ENCODE data around the gene RAB34. TPM values are rescaled to one million over a fixed set of nuclear protein-coding genes. Genes with fewer than 3 reads are reported as not detected.
A peak's percentile ranks its signal among the peaks of the same experiment; 100 is the strongest.

Gene RAB34
- polyA plus RNA-seq, 2 of the 4 experiments (the other 2 are of a cell fraction), result 211 to 288 TPM

- TF ChIP-seq REST (IDR thresholded peaks at IDR 0.05) (no peak), CBX8 (IDR thresholded peaks at IDR 0.05) (no peak), RCOR1 (IDR thresholded peaks at IDR 0.05; ENCODE audit: low read depth, low read length) (no peak), EHMT2 (IDR thresholded peaks at IDR 0.05; ENCODE audit: low read depth) (no peak), ZFP36 (IDR thresholded peaks at IDR 0.05; ENCODE audit: borderline replicate concordance, partially characterized antibody) (no peak), KDM1A (IDR thresholded peaks at IDR 0.05; ENCODE audit: low read depth) (no peak), FOSL2 (IDR thresholded peaks at IDR 0.05) (no peak), FOSL2 (CRISPR knock-in tag; IDR thresholded peaks at IDR 0.05) (peak; percentile 39; the same call in 1 of the 2 replicates), HEYL (CRISPR knock-in tag; IDR thresholded peaks at IDR 0.05) (no peak), CHD4 (IDR thresholded peaks at IDR 0.05; ENCODE audit: borderline replicate concordance) (no peak), HOXB13 (CRISPR knock-in tag; IDR thresholded peaks at IDR 0.05; ENCODE audit: low read depth) (no peak), NFE2L2 (conservative IDR thresholded peaks at IDR 0.05; ENCODE audit: low read length) (no peak), BHLHE40 (IDR thresholded peaks at IDR 0.05; ENCODE audit: low read depth, low read length) (no peak), CTCF (IDR thresholded peaks at IDR 0.05) (no peak), EHF (CRISPR knock-in tag; IDR thresholded peaks at IDR 0.05) (no peak), USF2 (IDR thresholded peaks at IDR 0.05) (no peak), ESRRA (IDR thresholded peaks at IDR 0.05; ENCODE audit: borderline replicate concordance, low read length) (peak; percentile 72; the same call in 1 of the 2 replicates), NR3C1 (IDR thresholded peaks at IDR 0.05) (no peak), EP300 (IDR thresholded peaks at IDR 0.05) (0 out of 5 replicates have a peak, but pooled peaks of 1 of the 2 experiments have one; percentile 5), ZNF302 (CRISPR knock-in tag; IDR thresholded peaks at IDR 0.05) (no peak), E2F6 (IDR thresholded peaks at IDR 0.05; ENCODE audit: borderline replicate concordance, low read depth) (no peak), JUN (IDR thresholded peaks at IDR 0.05) (peak in 1 of 2 experiments; percentile 52; a peak in 2 of 5 replicates), CEBPB (IDR thresholded peaks at IDR 0.05) (no peak)
- TF ChIP-seq, protein P1, sequence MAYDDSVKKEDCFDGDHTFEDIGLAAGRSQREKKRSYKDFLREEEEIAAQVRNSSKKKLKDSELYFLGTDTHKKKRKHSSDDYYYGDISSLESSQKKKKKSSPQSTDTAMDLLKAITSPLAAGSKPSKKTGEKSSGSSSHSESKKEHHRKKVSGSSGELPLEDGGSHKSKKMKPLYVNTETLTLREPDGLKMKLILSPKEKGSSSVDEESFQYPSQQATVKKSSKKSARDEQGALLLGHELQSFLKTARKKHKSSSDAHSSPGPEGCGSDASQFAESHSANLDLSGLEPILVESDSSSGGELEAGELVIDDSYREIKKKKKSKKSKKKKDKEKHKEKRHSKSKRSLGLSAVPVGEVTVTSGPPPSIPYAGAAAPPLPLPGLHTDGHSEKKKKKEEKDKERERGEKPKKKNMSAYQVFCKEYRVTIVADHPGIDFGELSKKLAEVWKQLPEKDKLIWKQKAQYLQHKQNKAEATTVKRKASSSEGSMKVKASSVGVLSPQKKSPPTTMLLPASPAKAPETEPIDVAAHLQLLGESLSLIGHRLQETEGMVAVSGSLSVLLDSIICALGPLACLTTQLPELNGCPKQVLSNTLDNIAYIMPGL (CRISPR knock-in tag; IDR thresholded peaks at IDR 0.05; ENCODE audit: borderline replicate concordance), result no peak
- TF ChIP-seq, protein P2, sequence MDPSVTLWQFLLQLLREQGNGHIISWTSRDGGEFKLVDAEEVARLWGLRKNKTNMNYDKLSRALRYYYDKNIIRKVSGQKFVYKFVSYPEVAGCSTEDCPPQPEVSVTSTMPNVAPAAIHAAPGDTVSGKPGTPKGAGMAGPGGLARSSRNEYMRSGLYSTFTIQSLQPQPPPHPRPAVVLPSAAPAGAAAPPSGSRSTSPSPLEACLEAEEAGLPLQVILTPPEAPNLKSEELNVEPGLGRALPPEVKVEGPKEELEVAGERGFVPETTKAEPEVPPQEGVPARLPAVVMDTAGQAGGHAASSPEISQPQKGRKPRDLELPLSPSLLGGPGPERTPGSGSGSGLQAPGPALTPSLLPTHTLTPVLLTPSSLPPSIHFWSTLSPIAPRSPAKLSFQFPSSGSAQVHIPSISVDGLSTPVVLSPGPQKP (IDR thresholded peaks at IDR 0.05; ENCODE audit: low read depth, low read length), result no peak
- TF ChIP-seq, protein P3, sequence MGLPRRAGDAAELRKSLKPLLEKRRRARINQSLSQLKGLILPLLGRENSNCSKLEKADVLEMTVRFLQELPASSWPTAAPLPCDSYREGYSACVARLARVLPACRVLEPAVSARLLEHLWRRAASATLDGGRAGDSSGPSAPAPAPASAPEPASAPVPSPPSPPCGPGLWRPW (IDR thresholded peaks at IDR 0.05), result no peak
- TF ChIP-seq, protein P4, sequence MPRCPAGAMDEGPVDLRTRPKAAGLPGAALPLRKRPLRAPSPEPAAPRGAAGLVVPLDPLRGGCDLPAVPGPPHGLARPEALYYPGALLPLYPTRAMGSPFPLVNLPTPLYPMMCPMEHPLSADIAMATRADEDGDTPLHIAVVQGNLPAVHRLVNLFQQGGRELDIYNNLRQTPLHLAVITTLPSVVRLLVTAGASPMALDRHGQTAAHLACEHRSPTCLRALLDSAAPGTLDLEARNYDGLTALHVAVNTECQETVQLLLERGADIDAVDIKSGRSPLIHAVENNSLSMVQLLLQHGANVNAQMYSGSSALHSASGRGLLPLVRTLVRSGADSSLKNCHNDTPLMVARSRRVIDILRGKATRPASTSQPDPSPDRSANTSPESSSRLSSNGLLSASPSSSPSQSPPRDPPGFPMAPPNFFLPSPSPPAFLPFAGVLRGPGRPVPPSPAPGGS (IDR thresholded peaks at IDR 0.05), result no peak
- TF ChIP-seq, protein P5, sequence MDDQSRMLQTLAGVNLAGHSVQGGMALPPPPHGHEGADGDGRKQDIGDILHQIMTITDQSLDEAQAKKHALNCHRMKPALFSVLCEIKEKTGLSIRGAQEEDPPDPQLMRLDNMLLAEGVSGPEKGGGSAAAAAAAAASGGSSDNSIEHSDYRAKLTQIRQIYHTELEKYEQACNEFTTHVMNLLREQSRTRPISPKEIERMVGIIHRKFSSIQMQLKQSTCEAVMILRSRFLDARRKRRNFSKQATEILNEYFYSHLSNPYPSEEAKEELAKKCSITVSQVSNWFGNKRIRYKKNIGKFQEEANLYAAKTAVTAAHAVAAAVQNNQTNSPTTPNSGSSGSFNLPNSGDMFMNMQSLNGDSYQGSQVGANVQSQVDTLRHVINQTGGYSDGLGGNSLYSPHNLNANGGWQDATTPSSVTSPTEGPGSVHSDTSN (IDR thresholded peaks at IDR 0.05), result no peak
- TF ChIP-seq, protein P6, sequence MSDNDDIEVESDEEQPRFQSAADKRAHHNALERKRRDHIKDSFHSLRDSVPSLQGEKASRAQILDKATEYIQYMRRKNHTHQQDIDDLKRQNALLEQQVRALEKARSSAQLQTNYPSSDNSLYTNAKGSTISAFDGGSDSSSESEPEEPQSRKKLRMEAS (IDR thresholded peaks at IDR 0.05), result peak; percentile 70
These were observed 19.3 kb downstream of the RAB34 start (continued) for GRCh38 chr17:28698253-28698941.

Measured in A549 (cell line).